Measurements from ENCODE around the gene GALNT13.

DNA sequence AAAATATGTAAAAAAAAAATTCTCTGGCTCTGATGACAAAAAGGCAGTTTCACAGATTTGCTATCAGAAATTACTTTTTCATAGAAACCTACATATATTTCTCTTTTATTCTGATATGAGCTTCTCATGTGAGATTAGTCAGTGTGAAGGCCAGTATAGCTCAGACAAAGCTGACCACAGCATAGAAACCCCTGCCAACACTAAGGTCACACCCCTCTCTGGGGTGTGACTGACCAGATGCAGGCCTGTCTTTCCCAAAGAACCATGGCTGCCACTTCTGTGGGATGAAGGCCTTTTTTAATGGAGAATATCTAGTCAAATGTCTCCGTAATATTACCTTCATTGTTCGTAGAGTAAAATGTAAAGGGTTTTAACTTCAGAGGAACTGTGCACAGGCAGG is 496.4 kb downstream of the GALNT13 start:
- TF ChIP-seq, protein P1, sequence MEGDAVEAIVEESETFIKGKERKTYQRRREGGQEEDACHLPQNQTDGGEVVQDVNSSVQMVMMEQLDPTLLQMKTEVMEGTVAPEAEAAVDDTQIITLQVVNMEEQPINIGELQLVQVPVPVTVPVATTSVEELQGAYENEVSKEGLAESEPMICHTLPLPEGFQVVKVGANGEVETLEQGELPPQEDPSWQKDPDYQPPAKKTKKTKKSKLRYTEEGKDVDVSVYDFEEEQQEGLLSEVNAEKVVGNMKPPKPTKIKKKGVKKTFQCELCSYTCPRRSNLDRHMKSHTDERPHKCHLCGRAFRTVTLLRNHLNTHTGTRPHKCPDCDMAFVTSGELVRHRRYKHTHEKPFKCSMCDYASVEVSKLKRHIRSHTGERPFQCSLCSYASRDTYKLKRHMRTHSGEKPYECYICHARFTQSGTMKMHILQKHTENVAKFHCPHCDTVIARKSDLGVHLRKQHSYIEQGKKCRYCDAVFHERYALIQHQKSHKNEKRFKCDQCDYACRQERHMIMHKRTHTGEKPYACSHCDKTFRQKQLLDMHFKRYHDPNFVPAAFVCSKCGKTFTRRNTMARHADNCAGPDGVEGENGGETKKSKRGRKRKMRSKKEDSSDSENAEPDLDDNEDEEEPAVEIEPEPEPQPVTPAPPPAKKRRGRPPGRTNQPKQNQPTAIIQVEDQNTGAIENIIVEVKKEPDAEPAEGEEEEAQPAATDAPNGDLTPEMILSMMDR (IDR thresholded peaks at IDR 0.05) = no peak
- TF ChIP-seq POLR2A (IDR thresholded peaks at IDR 0.05) (no peak), POLR2AphosphoS5 (IDR thresholded peaks at IDR 0.05; ENCODE audit: insufficient read depth in 1 of 2, low read depth in 1 of 2) (no peak)
